Transverse colon (tissue), 4 donors: ENCODE measurements around the gene ZNF43.

Experiments
- CTCF ChIP-seq, 5 experiments: fragments of 200-600 bp in 3 of 5; fragments of 450-650 bp in 2 of 5; sonication (generic) in 3 of 5; IDR thresholded peaks; 1 replicate in 2 of 5; 2 replicates in 3 of 5; pipeline ENCODE4 v1.5.1; 2016 to 2017; ENCODE audit warnings: antibody characterized with exemption in 5 of 5, inconsistent platforms in 3 of 5, mild to moderate bottlenecking in 2 of 5, moderate library complexity in 1 of 5
- POLR2AphosphoS5 ChIP-seq, 3 donors: sonication (generic); formaldehyde crosslinking; IDR thresholded peaks; one replicate each; pipeline ENCODE4 v1.6.1; 2016; ENCODE audit warnings: antibody characterized with exemption in 3 of 3

DNA sequence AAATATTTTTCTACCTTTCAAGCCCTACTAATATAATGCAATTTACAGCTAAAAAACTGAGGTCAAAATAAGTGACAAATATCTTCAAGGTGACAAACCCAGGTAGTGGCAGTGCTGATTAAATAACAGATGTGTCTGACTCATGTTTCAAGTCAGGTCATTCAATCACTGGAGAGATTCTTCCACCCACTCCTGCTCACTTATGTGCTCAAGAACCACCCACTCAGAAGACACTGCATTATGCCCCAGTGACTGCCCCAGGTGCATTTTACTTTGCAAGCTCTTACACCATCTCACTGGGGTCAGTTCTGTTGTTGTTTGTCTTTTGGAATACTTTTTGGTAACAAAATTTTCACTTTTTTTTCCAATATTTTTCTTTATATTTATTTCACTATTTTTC is 70.8 kb downstream of the ZNF43 start:
- TF ChIP-seq POLR2AphosphoS5 (IDR thresholded peaks at IDR 0.05) (no peak), CTCF (IDR thresholded peaks at IDR 0.05) (no peak)
